Measurements from ENCODE around the gene CRCP. TPM values are rescaled to one million over a fixed set of nuclear protein-coding genes. Genes with fewer than 3 reads are reported as not detected.

Gene CRCP
- polyA plus RNA-seq, 1 experiment: 24.7 TPM

GRCh38 chr7:66176914-66177313 lies 62.3 kb downstream of the CRCP start:
- DNase-seq (ENCODE audit: low read depth): no peak
- ChIA-PET CTCF (interaction anchor here (0.7 kb wide), 1 partner anchor 30 kb away, joined by 3 read pairs; no protein-coding TSS in a partner anchor), POLR2A (no interaction called here)
- Histone ChIP-seq H3K4me3 (ENCODE audit: low read depth, low read length) (no peak overlapping the region), H3K27me3 (ENCODE audit: control insufficient read depth, insufficient read depth, low read length) (no peaks in the 10 kb centered on the region), H3K36me3 (ENCODE audit: control insufficient read depth, insufficient read depth, low read length) (no peaks in the 10 kb centered on the region)
- no peak for TF ChIP-seq CTCF (IDR thresholded peaks at IDR 0.05; ENCODE audit: insufficient read depth, low read depth, low read length)

- DNase-seq (ENCODE audit: low read depth): no peak
- Histone ChIP-seq H3K36me3 (ENCODE audit: control insufficient read depth, insufficient read depth, low read length) (no peaks in the 10 kb centered on the region), H3K4me3 (ENCODE audit: low read depth, low read length) (no peak overlapping the region), H3K27me3 (ENCODE audit: control insufficient read depth, insufficient read depth, low read length) (no peaks in the 10 kb centered on the region)
- CTCF ChIA-PET: no interaction called here
- TF ChIP-seq CTCF (IDR thresholded peaks at IDR 0.05; ENCODE audit: insufficient read depth, low read depth, low read length): no peak
- POLR2A ChIA-PET: no interaction called here
These were observed 63.6 kb downstream of the CRCP start for GRCh38 chr7:66178258-66178657.

- POLR2A ChIA-PET: no interaction called here
- no peak for TF ChIP-seq CTCF (IDR thresholded peaks at IDR 0.05; ENCODE audit: insufficient read depth, low read depth, low read length)
- CTCF ChIA-PET: interaction anchor here (1.0 to 1.2 kb wide), 2 partner anchors 10 to 60 kb away, joined by 3 to 4 read pairs; no protein-coding TSS in a partner anchor
- no peak for DNase-seq (ENCODE audit: low read depth)
- Histone ChIP-seq H3K4me3 (ENCODE audit: low read depth, low read length) (no peak overlapping the region), H3K27me3 (ENCODE audit: control insufficient read depth, insufficient read depth, low read length) (no peaks in the 10 kb centered on the region), H3K36me3 (ENCODE audit: control insufficient read depth, insufficient read depth, low read length) (no peaks in the 10 kb centered on the region)
These were observed 66.7 kb downstream of the CRCP start for GRCh38 chr7:66181329-66181728.

GRCh38 chr7:66181845-66182244 lies 67.2 kb downstream of the CRCP start:
- POLR2A ChIA-PET: no interaction called here
- CTCF ChIA-PET: interaction anchor here (1.0 to 1.2 kb wide), 2 partner anchors 11 to 61 kb away, joined by 3 to 4 read pairs; no protein-coding TSS in a partner anchor

GRCh38 chr7:66182920-66183319 lies 68.3 kb downstream of the CRCP start:
- no peaks in the 10 kb centered on the region for H3K36me3 ChIP-seq (ENCODE audit: control insufficient read depth, insufficient read depth, low read length)
- POLR2A ChIA-PET: no interaction called here
- TF ChIP-seq CTCF (IDR thresholded peaks at IDR 0.05; ENCODE audit: insufficient read depth, low read depth, low read length): no peak
- CTCF ChIA-PET: no interaction called here
- no peak for DNase-seq (ENCODE audit: low read depth)
- H3K27me3 ChIP-seq (ENCODE audit: control insufficient read depth, insufficient read depth, low read length): no peaks in the 10 kb centered on the region
- H3K4me3 ChIP-seq (ENCODE audit: low read depth, low read length): no peak overlapping the region

More at GRCh38 chr7:66181845-66182244, 67.2 kb downstream of the CRCP start:
- no peak overlapping the region for H3K4me3 ChIP-seq (ENCODE audit: low read depth, low read length)
- DNase-seq (ENCODE audit: low read depth): no peak
- no peaks in the 10 kb centered on the region for H3K36me3 ChIP-seq (ENCODE audit: control insufficient read depth, insufficient read depth, low read length)
- TF ChIP-seq CTCF (IDR thresholded peaks at IDR 0.05; ENCODE audit: insufficient read depth, low read depth, low read length): no peak
- no peaks in the 10 kb centered on the region for H3K27me3 ChIP-seq (ENCODE audit: control insufficient read depth, insufficient read depth, low read length)
